GM19467 (cell line): ENCODE results near the gene RC3H2.
"Not testable (repeated sequence)": the region's sequence is repeated elsewhere in the genome, so short reads cannot be mapped to it uniquely, and the experiment has no call there.

Experiments used
- ATAC-seq: cut with Tn5 transposase; IDR thresholded peaks from one replicate; pipeline ENCODE4 v1.9.1; 2021; ENCODE audit warnings: mild to moderate bottlenecking, moderate library complexity; ENCODE audit not compliant: unreplicated experiment

The RC3H2 gene

DNA sequence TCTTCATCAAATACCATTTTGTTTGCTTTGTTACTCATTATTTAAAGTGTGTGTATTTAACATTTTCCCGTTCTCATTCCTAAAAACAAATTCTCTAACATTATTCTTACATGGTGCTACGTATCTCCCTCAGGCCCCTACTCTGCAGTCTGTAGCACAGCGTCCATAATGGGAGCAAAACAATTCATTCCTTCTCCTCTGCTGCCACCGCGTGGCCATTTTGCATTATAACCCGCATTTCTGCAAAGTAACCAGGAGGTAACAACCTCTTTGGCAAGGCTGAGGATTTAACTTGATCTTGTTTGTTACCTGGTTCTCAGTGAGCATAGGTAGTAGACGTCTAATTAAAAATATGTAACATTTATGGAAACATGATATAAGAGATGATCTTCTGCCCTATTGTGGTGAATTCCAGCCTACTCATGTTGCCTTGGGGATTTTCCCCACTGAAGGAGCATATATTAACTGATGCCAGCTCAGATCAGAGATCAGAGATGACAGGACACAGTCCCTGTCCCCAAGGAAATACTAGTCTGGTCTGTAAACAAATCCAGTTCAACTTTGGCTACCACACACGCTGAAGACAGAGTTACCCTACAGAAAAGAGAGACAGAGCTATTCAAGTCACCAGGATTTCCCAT, 94.7 kb downstream of the RC3H2 start:
- peak; percentile 77 for ATAC-seq

DNA sequence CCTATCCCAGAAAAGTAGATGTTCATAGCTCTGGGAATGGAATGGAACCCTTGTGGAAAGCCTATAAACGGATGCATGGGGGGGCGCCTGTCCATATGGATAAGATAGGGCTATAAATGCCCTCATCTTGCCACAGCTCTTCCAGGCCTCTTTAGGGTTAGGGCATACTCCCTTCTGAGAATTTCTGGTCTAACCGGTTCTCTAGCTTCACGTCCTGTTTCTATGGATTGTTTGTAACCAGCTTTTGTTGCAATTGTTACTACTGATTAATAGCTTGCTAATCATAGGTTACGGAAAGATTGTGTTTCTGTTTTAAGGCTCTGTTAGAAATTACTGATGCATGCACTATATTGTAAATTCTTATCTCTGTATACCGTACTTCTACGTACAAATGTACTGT, 95.9 kb downstream of the RC3H2 start:
- not testable (repeated sequence) for ATAC-seq

GRCh38 chr9:122808141-122808540, 97.0 kb downstream of the RC3H2 start:
- no peak for ATAC-seq

DNA sequence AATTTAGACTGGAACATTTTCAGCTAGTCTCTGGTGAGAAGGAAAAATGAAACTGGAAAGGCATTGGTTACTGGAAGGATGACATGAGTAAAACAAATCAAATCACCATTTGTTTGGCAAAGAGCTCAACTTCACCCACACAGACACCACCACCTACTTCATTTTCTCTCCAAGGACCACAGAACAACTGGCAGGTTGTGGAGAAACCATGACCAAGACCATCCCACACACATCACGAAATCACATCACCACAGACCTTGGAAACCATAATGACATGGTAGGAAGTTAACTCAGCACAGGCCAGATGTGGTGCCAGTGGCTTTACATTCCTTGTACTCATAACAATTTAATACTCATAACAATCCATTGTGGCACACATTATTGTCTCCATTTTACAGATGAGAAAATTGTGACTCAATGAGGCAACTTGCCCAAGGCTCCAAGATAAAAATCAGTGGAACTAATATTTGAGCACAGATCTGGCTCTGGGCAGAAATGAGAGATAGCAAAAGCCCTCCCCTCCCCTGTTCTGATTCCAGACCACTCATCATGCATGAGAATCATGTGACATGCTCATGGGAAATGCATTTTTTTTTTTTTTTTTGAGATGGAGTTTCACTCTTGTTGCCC, 97.8 kb downstream of the RC3H2 start:
- no peak for ATAC-seq

GRCh38 chr9:122806661-122807060, 98.5 kb downstream of the RC3H2 start:
- ATAC-seq = no peak

GRCh38 chr9:122800066-122801060, 104.8 kb downstream of the RC3H2 start, which contains the start of gene OR1K1:
Gene OR1K1 (plus strand): TSS chr9:122800123. CDS start chr9:122800123, 0 bp downstream.
- ATAC-seq = no peak

DNA sequence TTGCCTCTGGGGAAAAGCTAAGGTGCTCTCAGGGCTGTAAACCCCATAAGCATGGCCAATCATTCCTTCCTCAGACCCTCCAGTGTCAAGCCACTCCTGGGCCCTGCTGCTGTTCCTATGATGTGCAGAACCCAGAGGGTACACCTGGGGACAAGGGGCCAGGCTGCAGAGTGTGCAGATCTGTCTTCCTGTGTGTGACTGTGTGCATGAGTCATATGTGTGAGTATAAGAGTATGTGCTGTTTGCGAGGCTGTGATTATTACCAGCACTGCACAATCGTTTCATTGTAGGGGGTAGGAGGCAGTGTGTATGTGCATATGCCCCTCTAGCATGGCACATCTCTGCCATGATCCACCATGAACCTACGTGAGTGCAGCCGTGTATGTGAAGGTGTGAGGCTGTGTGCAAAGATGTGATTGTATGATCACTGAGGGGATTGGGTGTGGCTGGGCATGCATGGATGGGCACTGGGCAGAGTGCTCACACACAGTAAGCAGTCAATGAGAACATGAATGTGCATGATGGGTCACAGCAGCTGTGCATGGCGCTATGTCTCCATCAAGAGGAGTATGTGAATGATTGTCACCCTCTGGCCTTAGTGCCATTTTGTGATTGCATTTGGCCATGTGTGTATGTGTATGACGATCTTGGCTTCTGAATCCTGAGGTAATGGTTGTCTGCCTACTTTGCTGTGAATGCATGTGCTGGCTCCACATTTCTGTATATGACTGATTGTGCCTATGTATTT, 107.7 kb downstream of the RC3H2 start:
- no peak for ATAC-seq
